ENCODE data around the gene ITGAE.

DNA sequence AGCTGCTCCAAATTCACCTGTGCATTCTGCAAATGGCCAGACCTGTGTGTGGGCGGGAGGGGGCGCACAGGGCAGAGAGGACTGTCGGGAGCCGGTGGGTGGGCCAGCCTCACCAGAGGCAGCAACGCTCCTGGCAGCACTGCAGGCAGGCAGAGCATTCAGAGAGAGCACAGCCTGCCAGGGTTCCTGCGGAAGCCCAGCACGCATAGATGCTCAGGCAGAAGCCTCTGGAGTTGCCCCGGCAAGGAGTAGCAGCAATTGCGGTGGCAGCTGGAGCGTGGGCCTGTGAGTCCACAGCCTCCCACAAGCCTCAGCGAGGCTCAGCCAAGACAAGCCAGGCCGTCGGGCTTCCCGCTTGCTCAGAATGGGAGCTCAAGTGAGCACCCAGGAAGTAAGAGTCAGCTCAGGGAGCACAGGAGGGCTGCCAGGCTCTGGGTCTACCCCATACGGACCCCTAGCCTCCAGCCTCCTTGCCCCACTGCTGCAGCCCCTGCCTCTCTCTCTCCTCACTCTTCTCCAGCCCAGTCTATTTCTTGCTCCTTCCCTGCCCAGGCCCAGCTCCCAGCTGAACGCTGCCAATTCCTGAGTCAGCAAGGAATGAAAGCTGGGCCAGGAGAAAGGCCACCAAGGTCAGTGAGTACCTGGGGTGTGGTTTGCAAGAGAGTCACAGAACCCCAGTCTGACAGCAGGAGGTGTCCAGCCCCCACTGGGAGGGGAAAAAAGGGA is 122.7 kb downstream of the ITGAE start:
- TF ChIP-seq, protein P1, sequence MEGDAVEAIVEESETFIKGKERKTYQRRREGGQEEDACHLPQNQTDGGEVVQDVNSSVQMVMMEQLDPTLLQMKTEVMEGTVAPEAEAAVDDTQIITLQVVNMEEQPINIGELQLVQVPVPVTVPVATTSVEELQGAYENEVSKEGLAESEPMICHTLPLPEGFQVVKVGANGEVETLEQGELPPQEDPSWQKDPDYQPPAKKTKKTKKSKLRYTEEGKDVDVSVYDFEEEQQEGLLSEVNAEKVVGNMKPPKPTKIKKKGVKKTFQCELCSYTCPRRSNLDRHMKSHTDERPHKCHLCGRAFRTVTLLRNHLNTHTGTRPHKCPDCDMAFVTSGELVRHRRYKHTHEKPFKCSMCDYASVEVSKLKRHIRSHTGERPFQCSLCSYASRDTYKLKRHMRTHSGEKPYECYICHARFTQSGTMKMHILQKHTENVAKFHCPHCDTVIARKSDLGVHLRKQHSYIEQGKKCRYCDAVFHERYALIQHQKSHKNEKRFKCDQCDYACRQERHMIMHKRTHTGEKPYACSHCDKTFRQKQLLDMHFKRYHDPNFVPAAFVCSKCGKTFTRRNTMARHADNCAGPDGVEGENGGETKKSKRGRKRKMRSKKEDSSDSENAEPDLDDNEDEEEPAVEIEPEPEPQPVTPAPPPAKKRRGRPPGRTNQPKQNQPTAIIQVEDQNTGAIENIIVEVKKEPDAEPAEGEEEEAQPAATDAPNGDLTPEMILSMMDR (IDR thresholded peaks at IDR 0.05) = no peak
- TF ChIP-seq POLR2AphosphoS5 (IDR thresholded peaks at IDR 0.05; ENCODE audit: low read depth, low read length) = no peak
- TF ChIP-seq SIN3A (IDR thresholded peaks at IDR 0.05; ENCODE audit: borderline replicate concordance, insufficient read depth, low read depth, low read length) = no peak
- TF ChIP-seq, protein P2, sequence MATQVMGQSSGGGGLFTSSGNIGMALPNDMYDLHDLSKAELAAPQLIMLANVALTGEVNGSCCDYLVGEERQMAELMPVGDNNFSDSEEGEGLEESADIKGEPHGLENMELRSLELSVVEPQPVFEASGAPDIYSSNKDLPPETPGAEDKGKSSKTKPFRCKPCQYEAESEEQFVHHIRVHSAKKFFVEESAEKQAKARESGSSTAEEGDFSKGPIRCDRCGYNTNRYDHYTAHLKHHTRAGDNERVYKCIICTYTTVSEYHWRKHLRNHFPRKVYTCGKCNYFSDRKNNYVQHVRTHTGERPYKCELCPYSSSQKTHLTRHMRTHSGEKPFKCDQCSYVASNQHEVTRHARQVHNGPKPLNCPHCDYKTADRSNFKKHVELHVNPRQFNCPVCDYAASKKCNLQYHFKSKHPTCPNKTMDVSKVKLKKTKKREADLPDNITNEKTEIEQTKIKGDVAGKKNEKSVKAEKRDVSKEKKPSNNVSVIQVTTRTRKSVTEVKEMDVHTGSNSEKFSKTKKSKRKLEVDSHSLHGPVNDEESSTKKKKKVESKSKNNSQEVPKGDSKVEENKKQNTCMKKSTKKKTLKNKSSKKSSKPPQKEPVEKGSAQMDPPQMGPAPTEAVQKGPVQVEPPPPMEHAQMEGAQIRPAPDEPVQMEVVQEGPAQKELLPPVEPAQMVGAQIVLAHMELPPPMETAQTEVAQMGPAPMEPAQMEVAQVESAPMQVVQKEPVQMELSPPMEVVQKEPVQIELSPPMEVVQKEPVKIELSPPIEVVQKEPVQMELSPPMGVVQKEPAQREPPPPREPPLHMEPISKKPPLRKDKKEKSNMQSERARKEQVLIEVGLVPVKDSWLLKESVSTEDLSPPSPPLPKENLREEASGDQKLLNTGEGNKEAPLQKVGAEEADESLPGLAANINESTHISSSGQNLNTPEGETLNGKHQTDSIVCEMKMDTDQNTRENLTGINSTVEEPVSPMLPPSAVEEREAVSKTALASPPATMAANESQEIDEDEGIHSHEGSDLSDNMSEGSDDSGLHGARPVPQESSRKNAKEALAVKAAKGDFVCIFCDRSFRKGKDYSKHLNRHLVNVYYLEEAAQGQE (IDR thresholded peaks at IDR 0.05; ENCODE audit: insufficient read depth in 1 of 2, low read depth in 2 of 2, low read length in 1 of 2) = no peak
- no peak for TF ChIP-seq TCF7L2 (IDR thresholded peaks at IDR 0.05; ENCODE audit: low read depth, low read length)

Measured in Panc1 (cell line).